ENCODE results near the gene IL1R2.

The IL1R2 gene

DNA sequence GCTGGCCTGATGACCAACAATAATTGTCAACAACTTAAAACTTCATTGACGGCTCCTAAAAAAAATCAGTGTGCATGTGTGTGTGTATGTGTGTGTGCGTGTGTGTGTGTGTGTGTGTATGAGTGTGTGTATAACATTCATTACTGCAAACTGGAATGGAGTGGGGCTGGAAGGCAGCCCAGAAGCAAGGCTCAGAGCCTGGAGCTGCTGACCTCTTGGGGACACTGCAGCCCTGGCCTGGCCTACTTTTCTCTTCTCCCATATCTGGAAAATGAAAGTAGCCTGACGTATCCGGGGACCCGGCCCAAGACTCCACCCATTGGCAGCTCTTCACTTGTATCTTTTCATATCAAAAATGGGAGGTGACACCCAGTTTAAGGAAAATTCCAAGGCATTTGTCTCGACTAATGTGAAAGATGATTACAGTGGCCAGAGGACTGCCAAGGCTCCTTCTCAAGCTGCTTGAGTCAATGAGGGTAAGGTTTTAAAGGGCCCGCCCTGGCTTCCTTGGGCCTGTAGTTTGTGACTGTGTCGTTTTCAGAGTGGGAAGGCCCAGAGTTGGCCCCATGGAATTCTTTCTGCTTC is 78.4 kb downstream of the IL1R2 start:
- H3K27ac ChIP-seq (ENCODE audit: low read length) = no peak overlapping the region
- H3K27me3 ChIP-seq (ENCODE audit: control insufficient read depth, insufficient read depth, low read length) = no peaks in the 10 kb centered on the region
- H3K4me3 ChIP-seq (ENCODE audit: low read length) = no peak overlapping the region
- no peaks in the 10 kb centered on the region for H3K36me3 ChIP-seq (ENCODE audit: control insufficient read depth, low read depth, low read length)
- no peaks in the 10 kb centered on the region for H3K4me1 ChIP-seq (ENCODE audit: control insufficient read depth, low read depth, low read length)
- H3K9me3 ChIP-seq (ENCODE audit: control insufficient read depth, low read depth, low read length) = no peaks in the 10 kb centered on the region
- H3K9ac ChIP-seq (ENCODE audit: low read length) = no peak overlapping the region

DNA sequence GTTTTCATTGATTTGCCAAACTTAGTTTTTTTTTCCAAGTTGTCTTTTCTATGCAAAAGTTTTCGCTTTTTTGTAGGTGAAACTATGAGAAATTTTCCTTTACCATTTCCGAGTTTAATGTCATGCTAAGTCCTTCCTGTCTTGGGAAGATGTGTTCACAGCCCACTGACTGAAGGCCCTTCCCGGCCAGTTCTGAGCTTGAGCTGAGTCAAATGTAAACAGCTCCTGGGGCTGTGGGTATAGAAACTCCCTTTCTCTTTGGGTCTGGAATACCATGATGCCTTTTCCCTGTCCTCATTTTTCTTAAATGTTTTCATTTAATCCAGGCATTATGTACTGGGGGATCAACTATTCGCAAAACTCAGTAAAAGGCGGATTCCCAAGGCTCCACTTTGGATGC is 81.0 kb downstream of the IL1R2 start:
- H3K27me3 ChIP-seq (ENCODE audit: control insufficient read depth, insufficient read depth, low read length) = no peaks in the 10 kb centered on the region
- no peaks in the 10 kb centered on the region for H3K9me3 ChIP-seq (ENCODE audit: control insufficient read depth, low read depth, low read length)
- H3K9ac ChIP-seq (ENCODE audit: low read length) = no peak overlapping the region
- no peak overlapping the region for H3K4me3 ChIP-seq (ENCODE audit: low read length)
- no peaks in the 10 kb centered on the region for H3K4me1 ChIP-seq (ENCODE audit: control insufficient read depth, low read depth, low read length)
- no peaks in the 10 kb centered on the region for H3K36me3 ChIP-seq (ENCODE audit: control insufficient read depth, low read depth, low read length)
- no peak overlapping the region for H3K27ac ChIP-seq (ENCODE audit: low read length)

DNA sequence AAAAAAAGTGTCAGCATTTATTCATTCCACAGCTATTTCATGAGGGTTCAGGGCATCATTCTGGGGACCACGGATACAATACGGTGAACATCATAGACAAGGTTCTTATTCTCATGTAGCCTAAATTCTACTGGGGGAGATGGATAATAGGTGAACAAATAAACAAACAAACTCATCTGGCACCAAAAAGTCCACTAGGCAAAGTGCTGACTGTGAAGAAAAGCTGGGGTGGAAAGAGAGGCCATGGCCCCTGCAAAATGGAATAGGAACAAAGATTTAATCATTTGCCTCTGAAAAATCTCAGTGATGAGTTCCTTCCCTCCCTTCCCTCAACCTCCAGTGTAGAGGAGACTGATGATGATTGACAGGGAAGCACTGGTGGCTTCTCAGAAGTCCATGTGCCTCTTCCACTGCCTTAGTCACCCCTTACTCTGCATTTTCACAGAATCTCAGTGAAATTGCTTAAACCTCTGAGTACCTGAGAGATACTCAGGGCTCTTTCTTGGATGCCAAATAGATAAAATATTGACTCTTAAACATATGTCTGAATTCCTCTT is 81.5 kb downstream of the IL1R2 start:
- H3K27me3 ChIP-seq (ENCODE audit: control insufficient read depth, insufficient read depth, low read length) = no peaks in the 10 kb centered on the region
- H3K9ac ChIP-seq (ENCODE audit: low read length) = no peak overlapping the region
- no peaks in the 10 kb centered on the region for H3K36me3 ChIP-seq (ENCODE audit: control insufficient read depth, low read depth, low read length)

DNA sequence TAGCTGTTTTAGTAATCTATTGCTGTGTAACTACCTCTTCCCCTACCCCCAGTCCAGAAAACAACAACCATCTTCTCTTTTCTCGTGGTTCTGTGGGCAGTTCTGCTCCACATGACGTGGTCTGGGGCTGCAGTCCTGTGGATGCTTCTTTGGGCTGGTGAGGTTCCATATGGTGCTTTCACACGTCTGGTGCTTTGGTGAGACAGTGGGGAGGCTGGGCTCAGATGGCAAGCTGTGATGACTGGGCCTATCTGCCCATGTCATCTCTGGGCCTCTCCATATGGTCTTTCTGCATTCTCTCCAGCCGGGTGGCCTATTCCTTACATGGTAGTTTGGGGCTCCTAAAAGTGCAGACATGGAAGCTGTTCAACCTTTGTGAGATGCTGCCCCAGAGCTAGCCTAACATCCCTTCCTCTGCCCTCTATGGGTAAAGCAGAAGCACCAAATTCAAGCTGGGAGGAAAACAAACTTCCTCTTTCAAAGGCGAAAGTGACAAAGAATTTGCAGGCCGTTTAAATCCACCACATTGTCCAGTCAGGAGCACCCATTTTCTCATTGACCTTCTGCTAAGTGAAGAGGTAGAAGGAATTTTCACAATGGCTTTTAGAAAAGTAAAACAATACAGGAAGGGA is 82.5 kb downstream of the IL1R2 start:
- Histone ChIP-seq H3K36me3 (ENCODE audit: control insufficient read depth, low read depth, low read length) (no peaks in the 10 kb centered on the region), H3K9ac (ENCODE audit: low read length) (no peak overlapping the region), H3K27ac (ENCODE audit: low read length) (no peak overlapping the region), H3K27me3 (ENCODE audit: control insufficient read depth, insufficient read depth, low read length) (no peaks in the 10 kb centered on the region), H3K4me1 (ENCODE audit: control insufficient read depth, low read depth, low read length) (no peaks in the 10 kb centered on the region), H3K4me3 (ENCODE audit: low read length) (no peak overlapping the region), H3K9me3 (ENCODE audit: control insufficient read depth, low read depth, low read length) (no peaks in the 10 kb centered on the region)

More for the DNA sequence above, 81.5 kb downstream of the IL1R2 start:
- Histone ChIP-seq H3K9me3 (ENCODE audit: control insufficient read depth, low read depth, low read length) (no peaks in the 10 kb centered on the region), H3K4me3 (ENCODE audit: low read length) (no peak overlapping the region), H3K4me1 (ENCODE audit: control insufficient read depth, low read depth, low read length) (no peaks in the 10 kb centered on the region), H3K27ac (ENCODE audit: low read length) (no peak overlapping the region)

DNA sequence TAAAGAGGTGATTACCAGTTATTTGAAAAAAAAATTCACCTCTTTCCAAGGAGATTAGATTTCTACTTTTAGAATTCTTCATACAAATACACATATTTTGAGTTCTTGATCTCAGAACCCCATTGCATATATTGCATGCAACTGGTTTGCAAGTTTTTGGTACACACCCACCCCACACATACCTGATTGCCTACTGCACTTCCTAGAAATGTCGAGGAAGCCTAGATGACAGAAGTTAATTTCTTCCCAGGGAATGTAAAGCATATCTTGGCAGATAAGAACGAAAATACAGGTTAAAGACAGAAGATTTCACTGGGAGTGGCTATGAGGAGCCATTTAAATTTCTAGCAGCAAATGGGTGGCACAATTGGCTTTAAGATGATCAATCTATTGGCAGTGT is 83.7 kb downstream of the IL1R2 start:
- H3K9me3 ChIP-seq (ENCODE audit: control insufficient read depth, low read depth, low read length) = no peaks in the 10 kb centered on the region
- H3K9ac ChIP-seq (ENCODE audit: low read length) = no peak overlapping the region
- no peak overlapping the region for H3K27ac ChIP-seq (ENCODE audit: low read length)
- H3K36me3 ChIP-seq (ENCODE audit: control insufficient read depth, low read depth, low read length) = no peaks in the 10 kb centered on the region
- H3K4me1 ChIP-seq (ENCODE audit: control insufficient read depth, low read depth, low read length) = no peaks in the 10 kb centered on the region
- H3K27me3 ChIP-seq (ENCODE audit: control insufficient read depth, insufficient read depth, low read length) = no peaks in the 10 kb centered on the region
- H3K4me3 ChIP-seq (ENCODE audit: low read length) = no peak overlapping the region

DNA sequence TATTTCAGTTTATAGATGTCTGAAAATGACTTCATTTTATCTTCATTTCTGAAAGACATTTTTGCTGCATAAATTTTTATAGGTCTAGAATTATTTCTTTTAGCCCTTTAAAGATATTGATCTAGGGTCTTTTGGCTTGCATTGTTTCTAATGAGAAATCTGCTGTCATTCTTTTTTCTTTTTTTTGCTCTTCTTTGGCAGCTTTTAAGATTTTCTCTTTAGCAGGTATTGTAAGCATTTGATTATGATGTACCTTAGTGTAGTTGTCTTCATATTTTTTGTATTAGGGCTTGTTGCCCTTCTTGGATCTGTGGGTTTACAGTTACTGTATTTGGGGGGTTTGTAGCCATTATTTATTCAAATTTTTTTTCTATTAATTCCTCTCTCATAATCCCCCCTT is 84.8 kb downstream of the IL1R2 start:
- Histone ChIP-seq H3K9ac (ENCODE audit: low read length) (no peak overlapping the region), H3K36me3 (ENCODE audit: control insufficient read depth, low read depth, low read length) (no peaks in the 10 kb centered on the region), H3K27ac (ENCODE audit: low read length) (no peak overlapping the region), H3K9me3 (ENCODE audit: control insufficient read depth, low read depth, low read length) (no peaks in the 10 kb centered on the region), H3K4me1 (ENCODE audit: control insufficient read depth, low read depth, low read length) (no peaks in the 10 kb centered on the region), H3K27me3 (ENCODE audit: control insufficient read depth, insufficient read depth, low read length) (no peaks in the 10 kb centered on the region), H3K4me3 (ENCODE audit: low read length) (no peak overlapping the region)
